GM19467 (cell line): ENCODE data around the gene CEPT1.

Source experiments
- ATAC-seq: cut with Tn5 transposase; IDR thresholded peaks from one replicate; pipeline ENCODE4 v1.9.1; 2021; ENCODE audit warnings: mild to moderate bottlenecking, moderate library complexity; ENCODE audit not compliant: unreplicated experiment

CEPT1 gene

DNA sequence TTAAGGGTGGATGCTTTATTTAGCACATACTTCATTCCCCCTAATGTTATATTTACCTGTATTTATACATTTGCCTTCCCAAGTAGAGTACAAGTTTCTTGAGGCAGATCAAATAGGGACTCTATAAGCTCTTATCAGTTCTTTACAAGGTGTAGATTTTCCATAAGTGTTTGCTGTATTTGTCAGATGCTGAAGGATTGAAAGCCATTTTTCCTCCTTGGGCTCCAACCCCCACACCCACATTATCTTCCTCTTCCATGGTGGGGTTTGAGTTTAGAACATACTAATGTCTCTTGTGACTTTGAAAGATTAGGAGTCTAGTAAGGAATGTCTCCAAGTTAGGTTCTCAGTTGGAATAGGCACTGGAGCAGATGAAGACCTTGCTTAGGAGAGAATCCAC lies 85.1 kb downstream of the CEPT1 start:
- ATAC-seq: no peak

DNA sequence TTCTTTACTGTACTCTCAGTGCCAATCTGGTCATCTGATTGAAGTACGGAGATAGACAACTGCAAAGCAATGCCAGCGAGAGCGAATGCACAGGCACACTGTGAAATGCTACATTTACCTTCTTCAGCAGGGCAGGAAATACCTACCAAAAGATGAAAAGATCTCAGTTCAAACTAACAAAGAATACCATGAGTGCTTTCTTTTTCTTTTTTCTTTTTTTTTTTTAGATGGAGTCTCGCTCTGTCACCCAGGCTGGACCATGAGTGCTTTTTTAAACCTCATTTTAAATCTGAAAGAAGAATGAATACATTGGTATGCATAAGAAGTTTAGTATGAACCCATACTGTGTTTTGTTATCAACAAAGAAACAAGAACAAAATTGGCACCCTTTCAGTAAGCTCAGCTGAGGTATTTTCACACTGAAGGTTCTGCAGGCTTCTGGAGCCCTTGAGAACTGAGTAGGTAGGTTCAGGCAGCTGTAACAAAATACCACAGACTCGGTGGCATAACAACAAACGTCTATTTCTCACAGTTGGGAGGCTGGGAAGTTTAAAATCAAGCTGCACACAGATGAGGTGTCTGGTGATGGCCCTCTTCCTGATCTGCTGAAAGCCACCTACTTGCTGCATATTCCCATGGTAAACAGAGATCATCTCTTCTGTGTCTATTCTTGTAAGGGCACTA lies 85.8 kb downstream of the CEPT1 start:
- no peak for ATAC-seq

DNA sequence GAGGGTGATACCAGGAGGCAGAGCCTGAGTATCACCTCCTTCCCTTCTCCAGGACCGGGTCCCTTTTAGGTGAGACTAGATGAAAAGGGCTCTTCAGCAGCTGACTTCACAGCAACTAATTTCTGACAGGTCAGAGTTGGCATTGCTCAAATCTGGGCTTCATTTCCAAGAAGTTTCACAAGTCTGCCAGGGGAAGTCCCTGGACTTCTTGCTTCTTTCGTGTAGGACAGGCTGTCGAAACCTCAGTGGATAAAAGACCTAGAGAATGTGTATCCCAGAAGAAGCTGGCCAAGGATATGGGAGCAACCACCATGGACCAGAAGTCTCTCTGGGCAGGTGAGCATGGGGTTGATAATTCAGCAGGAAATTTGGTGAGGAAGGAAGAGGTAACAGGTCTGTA lies 87.4 kb downstream of the CEPT1 start, which contains the start of gene CHI3L2:
TSS of gene CHI3L2 (plus strand) at position 280 of the 400 bp plus-strand sequence. CDS start at position 297, 17 bp downstream.
- no peak for ATAC-seq

DNA sequence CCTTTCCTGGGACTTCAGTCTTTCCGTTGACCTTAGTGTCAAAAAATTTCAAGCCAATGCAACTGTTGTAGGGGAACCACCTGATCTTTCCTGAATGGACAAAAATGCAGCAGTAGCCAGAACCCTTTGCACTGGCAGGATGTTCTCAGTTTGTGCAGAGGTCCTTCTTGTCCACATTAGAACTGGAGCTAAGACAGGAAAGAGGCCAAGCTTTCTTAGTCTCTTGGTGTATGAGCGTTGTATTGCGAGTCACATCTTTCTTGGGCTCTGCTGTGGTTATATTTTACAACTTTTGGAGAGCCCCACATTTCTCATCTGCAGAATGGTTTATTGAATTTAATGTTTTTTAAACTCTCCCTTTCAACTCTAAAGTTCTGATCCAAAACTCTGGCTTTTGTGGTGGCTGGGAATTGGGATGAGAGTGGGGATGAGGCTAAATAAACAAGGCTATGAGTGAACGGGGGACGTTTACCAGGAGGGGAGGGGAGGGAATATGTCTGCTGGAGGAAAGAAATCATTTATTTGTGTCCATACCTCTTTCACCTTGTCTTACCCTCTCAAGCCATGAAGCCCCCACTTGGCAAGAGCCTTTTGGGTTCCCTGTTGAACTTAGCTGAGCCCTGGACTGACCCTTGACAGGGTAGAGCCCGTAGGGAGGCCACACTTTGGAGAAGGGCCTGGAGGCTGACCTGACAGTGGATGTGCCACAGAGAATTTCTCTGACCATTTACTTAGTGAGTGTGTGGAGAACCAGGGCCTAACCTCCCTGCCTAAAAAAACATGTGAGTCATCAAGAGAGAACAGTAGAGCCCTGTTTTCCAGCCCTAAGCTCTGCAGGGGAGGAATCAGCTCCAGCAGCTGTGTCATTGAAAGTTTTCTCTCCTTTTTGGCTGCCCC lies 88.1 kb downstream of the CEPT1 start:
- ATAC-seq: no peak

DNA sequence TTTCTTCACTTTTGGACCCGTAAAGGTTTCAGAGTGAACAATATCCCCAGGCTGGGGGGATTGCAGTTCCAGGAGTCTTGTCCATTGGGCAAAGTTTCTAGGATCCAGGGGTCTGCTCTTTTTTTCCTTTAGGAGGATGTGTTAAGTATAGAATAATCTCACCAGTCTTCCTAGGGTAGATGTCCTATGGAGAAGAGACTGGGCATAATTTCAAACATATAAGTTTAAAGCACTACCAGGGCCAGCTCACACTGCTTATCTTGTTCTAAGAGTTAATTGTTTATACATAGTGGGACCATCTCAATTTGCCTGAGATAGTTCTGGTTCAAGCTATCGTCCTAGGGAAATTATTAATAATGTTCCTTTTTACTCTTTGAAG lies 88.7 kb downstream of the CEPT1 start:
- no peak for ATAC-seq

DNA sequence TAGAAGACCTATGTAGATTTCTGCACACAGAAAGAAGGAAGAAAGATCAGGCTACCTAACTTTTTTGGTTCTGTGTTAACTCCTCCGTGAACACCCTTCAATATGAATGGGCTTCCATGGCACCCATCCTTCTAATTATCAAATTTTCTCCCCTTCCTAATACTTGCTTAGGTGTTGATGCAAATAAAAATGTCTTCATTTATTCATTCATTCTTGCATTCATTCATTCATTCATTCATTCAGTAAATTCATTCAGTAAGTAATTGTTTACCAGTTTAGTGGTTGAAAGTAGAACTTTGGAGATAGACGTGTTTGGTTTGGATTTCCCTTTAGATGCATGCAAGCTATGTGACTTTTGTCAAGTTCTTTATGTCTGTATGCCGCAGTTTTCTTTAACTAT lies 92.1 kb downstream of the CEPT1 start:
- no peak for ATAC-seq

DNA sequence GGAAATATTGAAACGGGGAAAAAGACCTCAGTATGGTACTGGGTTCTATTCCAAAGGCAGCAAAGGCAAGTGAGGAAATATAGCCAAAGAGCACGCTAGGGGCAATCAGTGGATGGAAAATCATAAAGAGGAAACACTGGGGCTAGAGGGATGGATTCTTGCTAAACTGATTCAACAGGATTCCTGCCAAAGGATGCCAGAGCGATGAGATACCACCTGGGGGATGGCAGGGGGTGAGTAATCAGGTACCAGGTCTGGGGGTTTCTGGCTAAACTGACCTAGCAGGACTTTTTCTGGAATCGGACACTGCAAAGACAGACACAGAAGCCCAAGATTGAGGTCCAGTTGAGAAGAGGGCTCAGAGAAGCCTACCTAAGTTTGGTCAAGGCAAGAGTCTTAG lies 94.2 kb downstream of the CEPT1 start:
- ATAC-seq: no peak
